SIG-M5 (cell line): Measurements from ENCODE around the gene BANF2.

Source experiments
- DNase-seq: peaks from one replicate; lab custom pipeline; 2025; lab: John Stamatoyannopoulos, UW

Gene BANF2

DNA sequence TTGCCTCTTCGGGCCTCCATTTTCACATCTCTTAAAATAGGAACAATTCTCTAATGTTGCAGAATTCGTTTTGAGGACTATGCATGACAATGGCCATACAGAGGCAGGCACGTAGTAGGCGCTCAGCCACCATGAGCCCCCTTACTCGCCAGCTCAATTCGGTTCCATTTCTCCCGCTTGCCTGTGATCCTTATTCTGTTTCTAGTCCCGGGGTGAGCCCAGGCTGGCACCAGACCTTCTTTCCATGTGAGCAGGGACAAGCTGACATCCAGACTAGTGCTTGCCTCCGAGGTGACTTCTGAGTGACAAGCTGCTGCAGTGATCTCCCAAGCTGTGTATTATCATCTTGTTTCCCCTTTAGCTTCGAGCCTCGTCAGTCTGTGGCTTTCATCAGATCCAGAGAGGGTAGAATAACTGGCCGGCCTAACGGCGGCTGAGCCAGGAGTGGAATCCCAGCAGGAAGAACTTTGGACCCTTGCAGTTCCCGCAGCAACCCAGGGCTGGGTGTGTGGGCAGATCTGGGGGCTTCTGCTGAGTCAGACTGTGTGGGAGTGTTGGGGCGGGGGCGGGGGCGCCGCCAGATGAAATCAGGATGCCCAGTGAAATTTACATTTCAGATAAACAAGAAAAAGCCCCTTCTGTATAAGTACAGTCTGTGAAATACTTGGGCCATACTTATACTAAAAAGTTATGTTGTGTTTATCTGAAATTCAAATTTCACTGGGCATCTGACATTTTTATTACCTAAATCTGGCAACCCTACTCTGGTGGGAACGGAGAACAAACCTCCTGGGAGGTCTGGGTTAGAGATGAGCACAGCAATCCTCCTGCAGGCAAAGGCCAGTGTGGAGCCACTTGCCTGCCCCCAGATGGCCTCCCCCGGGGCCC, 10.9 kb downstream of the BANF2 start:
- DNase-seq: no peak

DNA sequence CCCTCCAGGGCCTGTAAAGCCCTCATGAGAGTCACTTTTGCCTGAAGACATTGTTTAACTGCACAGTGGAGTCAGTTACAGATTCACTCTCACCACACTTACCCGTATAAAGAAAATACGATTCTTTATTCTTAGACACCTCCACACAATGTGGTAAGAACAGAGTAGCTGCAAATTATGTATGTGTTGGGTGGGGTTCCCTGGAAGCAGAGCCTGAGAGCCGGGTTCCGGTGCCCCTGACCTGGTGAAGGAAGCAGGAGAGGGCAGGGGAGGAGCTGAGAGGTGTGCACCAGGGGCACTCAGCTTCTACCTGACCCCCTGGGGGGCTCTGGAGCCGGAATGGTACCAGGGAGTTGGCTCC, 11.5 kb downstream of the BANF2 start:
- no peak for DNase-seq

- no peak for DNase-seq
Measured at GRCh38 chr20:17712201-17712600, 12.4 kb downstream of the BANF2 start.

DNA sequence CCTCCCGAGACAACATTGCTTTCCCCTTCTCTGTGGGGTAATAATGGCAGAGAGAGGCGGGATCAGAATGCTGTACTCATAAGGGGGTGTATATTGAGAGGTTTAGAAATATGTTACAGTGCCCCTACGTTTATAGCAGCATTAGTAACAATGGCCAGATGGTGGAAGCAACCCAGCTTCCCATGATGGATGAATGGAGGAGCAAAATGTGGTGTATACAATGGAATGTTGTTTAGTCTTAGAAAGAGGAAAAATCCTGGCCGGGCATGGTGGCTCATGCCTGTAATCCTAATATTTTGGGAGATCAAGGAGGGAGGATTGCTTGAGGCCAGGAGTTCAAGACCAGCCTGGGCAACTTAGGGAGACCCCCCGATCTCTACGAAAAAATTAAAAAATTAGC, 12.9 kb downstream of the BANF2 start:
- DNase-seq: no peak

DNA sequence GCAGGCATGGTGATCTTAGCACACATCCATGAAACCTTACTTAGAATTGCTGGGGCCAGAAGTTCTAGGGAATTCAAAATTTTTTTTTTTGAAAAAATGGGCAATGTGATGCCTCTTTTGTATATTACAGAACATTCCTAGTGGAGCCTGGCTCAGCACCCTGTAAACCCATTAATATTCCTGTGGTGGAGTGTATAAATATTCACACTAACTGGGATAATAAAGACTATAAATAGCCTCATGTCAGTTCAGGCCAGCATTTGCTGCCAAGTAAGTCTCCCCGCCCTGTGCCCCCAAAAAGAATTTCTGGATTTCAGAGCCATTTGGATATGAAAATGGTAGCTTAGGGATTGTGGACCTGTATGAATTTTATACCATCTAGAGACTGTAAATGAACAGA, 14.8 kb downstream of the BANF2 start:
- no peak for DNase-seq

- DNase-seq: no peak
Measured at GRCh38 chr20:17715075-17715474, 15.3 kb downstream of the BANF2 start.

GRCh38 chr20:17716331-17716730, 16.6 kb downstream of the BANF2 start:
- DNase-seq: no peak

- DNase-seq: no peak
Measured at GRCh38 chr20:17720755-17721154, 21.0 kb downstream of the BANF2 start.

- DNase-seq: no peak
Measured at GRCh38 chr20:17721802-17722486, 22.2 kb downstream of the BANF2 start.

- no peak for DNase-seq
Measured at GRCh38 chr20:17722493-17723300, 22.9 kb downstream of the BANF2 start.

GRCh38 chr20:17723301-17723691, 23.5 kb downstream of the BANF2 start:
- no peak for DNase-seq

GRCh38 chr20:17725094-17725835, 25.5 kb downstream of the BANF2 start:
- DNase-seq: no peak

GRCh38 chr20:17726902-17727301, 27.1 kb downstream of the BANF2 start:
- DNase-seq: no peak

DNA sequence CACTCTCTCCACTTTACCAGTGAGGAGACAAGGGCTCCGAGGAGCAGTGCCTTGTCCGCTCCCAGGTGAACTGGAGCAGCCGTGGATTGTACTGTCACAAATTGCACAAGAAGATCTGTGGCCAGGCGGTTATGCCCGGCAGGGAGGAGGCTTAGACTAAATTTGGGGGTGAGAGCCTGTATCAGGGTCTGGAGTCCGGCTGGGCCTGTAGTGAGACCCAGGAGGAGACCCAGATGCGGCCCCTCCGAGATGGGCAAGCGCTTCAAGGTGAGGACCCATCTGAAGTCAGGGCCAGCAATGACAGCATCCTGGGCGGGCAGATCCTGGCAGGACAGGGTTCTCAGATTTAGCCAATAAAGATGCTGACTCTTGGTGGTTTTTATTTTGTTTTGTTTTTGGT, 27.6 kb downstream of the BANF2 start:
- DNase-seq: no peak

- no peak for DNase-seq
Measured at GRCh38 chr20:17728074-17728473, 28.3 kb downstream of the BANF2 start.

DNA sequence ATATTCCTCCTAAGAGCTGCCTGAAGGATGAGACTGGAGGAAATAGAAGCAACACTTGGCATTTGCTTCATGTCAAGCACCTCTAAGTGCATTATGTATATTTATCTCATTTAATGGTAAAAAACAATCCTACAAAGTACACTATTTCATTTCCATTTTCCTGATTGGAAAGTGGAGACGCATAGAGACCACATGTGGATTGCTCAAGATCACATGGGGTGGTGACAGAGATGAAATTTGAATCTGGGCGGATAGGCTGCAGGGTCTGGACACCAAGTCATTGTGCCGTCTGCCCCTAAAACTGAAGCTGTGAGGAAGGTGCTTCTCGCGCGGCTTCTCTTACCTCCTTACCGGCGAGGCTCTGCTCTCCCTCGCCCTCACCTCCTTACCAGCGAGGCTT, 30.3 kb downstream of the BANF2 start:
- no peak for DNase-seq

DNA sequence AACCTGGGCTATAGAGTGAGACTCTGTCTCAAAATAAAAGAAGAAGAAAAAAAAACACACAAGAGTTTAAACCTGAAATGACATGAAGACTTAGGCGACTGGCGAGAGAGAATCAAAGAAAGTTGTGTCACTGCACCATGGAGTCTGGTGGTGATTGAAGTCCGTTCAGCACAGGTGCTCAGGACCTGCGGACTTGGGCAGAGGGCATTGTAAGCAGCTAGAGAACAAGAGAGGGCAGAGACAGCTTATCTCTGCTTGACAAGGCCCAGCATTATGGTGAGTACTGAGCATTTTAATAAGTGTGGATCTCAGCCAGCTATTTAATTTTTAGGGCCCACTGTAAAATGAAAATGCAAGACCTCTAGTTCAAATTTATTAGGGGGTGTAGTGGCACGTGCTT, 31.5 kb downstream of the BANF2 start:
- DNase-seq: no peak

GRCh38 chr20:17732907-17733521, 33.2 kb downstream of the BANF2 start:
- DNase-seq: no peak

GRCh38 chr20:17733767-17734304, 34.1 kb downstream of the BANF2 start:
- no peak for DNase-seq

- DNase-seq: no peak
Measured at GRCh38 chr20:17734374-17734773, 34.6 kb downstream of the BANF2 start.

GRCh38 chr20:17735206-17735804, 35.5 kb downstream of the BANF2 start:
- no peak for DNase-seq
